Activated gamma-delta T cell (primary cell): Measurements from ENCODE around the gene BRSK1.
A peak's percentile ranks its signal among the peaks of the same experiment; 100 is the strongest.

Experiments used
- DNase-seq: peaks from one replicate; lab custom pipeline; 2025; lab: John Stamatoyannopoulos, UW

Gene BRSK1

DNA sequence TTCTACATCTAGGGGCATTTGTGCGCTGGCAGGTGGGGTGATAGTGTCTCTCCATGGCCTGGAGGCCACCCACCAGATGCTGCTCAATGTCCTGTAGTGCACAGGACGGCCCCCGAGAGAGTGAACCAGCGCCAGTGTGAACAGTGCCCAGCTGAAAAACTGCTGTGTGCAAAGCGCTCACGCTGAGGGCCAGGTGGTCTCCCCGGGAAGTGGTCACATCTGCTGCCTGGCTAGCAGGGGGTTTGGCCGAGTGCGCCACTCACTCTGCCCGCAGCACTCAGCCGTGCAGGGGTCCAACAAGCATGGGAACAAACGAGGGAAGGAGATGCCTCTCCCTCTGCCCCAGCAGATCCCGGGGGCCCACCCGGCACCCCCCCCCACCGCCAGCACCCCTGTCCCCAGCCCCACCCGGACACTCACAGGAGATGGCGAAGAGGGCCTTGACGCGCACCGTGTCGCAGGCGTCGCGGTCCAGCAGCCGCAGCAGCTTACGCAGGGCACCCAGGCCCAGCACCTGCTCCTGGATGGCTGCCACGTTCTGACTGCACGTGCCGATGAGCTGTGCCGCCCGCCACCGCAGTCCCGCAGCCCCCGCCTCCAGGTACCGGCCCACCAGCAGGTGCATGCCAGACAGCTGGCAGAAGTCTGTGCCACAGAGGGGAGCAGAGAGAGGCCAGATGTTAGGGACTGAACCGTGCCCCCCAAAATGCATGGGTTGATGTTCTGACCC, 9.7 kb upstream of the BRSK1 start:
- DNase-seq = no peak

DNA sequence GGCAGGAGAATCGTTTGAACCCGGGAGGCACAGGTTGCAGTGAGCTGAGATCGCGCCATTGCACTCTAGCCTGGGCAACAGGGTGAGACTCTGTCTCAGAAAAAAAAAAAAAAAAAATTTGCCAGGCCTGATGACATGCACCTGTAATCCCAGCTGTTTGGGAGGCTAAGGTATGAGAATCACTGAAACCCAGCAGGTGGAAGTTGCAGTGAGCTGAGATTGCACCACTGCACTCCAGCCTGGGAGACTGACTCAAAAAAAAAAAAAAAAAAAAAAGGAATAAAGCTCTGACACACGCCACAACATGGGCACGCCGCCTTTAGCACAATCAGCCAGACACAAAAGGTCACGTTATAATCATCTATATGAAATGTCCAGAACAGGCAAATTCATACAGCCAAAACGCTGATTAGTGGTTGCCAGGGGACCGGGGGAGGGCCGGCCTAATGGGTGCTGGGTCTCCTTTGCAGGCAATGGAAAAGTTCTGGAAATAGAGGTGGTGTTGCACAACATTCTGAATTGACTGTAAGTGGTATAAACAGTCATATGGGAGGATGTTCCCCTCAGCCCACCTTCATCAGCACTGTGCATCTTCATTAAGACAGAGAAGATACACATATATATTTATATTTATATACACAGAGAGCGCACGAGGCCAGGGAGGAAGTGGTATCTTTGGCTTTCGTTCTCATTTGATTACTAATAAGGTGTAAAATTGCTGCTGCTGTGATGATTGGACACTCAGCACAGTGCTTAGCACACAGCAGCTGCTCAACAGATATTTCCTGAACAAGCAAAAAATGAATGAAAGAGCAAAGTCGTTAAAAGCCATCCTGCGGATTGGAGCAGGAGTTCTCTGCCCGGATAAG, 7.7 kb upstream of the BRSK1 start:
- no peak for DNase-seq

DNA sequence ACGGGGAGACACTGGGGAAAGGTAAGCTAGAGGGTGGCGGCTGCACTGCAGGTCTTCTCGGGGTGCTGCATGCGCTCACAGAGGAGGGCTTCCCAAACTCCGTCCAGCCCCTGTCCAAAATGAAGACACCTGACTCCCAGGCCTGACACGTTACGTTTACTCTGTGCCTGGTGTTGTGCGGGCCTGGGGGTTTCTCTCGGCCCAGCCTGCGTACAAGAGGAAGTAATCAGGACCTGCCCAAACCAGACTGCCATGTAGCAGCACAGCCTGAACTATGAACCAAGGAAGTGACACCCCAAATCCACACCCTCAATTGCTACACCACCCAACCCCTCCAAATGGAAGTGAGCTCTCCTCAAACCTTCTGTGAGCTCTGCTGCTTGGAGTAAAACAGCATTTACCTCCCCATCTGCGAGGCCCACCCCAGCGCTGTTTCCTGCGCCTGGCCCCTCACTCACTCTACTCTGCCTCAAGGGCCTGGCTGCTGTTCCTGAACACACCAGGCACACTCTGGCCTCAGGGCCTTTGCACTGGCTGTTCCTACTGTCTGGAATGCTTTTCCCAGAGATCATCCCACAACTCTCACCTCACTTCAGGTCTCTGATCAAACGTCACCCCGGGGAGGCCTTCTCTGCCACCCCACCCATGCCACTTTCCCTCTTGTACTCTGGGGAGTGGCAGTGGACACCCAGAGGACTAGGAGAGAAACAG, 6.9 kb upstream of the BRSK1 start:
- no peak for DNase-seq

DNA sequence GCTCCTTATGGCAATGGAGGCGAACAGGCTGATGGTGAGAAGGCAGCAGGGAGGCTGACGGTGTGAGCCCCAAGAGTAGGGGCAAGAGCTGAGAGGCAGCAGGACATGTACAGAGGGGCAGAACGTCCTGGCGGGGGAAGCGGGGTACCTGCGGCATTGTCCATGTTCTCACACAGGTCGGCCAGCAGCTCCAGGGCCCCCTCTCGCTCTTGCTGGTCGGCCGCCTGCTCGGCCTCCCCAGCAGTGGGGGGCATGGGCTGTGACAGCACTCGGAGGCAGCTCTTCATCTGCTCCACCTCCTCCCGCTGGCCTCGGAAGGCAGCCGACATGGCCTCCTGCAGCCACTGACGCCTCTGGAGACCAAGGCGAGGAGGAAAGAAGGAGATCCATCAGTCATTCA, 6.3 kb upstream of the BRSK1 start:
- DNase-seq = no peak

DNA sequence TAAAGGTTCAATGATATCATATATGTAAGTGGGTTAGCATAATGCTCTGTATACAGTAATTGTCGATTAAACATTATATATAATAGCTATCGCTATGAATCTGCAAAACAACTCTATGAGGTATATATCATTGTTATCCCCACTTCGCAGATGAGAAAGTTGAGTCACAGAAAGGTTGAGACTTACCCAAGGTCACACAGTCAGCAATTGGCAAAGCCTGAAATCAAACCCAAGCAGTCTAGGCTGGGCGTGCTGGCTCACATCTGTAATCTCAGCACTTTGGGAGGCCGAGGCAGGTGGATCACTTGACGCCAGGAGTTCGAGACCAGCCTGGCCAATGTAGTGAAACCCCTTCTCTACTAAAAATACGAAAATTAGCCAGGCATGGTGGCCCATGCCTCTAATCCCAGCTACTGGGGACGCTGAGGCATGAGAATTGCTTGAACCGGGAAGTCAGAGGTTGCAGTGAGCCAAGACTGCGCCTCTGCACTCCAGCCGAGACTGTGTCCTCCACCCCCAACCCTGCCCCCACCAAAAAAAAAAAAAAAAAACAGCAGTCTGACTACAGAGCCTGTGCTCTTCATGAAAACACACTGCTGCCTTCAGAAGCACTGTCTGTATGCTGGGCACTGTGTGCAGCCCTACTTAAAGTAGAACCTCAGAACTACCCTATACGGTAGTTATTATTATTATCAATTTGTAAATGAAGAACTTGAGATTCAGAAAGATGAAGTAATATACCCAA, 5.2 kb upstream of the BRSK1 start:
- DNase-seq = no peak

DNA sequence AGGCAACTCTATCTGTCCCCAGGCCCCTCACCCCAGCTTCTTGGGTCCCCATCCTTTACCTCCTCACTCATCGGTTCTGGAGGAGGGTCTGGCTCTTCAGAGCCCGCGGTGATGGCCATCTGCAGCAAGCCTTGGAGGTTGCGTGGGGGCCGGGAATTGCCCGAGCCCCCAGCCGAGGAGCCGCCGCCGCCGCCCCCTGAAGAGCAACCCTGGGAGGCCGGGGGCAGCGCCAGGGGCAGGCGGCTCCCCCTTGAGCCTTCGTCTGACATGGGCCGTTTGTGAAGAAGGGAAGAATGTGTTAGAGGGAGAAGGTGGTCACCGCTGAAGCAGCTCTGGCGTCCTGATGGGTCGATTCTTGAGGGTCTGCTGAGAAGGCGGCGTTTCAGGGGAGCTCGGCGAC, 4.5 kb upstream of the BRSK1 start:
- no peak for DNase-seq

DNA sequence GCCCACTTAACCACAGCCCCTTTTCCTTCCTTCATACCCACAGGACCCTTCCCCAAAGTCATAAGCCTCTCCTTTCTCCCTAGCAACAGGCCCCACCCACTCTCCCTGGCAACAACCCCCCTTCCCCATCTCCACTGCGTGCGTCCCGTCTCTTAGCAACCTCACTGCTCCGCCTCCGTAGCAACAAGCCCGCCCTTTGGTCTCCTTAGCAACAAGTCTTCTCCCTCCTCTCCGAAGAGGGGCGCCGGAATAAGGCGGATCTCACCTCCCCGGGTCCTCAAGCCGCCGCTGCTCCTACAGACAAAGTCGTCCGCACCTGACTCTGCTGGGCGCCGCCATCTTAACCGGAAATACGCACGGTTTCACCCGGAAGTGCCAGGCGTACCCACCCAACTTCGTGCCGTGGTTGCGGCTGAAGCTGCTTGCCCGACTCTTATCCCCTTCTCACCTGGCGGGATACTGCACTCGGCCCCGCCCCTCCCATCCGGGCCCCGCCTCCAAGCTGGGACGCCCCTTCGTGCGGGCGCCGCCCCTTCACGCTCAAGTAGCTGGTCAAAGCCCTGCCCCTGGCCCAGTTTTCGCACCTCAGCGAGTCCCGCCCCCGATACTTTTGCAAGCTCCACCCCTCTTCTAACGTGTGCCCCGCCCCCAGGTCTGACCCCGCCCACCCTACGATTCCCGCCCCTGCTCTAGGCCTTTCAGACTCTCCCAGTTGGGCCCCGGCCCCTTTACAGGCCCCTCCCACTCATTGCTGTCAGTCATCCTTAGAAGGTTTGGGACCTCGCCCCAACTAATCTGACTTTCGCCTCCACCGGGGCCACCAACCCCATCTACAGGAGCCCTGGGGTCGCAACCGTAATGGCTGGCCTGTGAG, 3.8 kb upstream of the BRSK1 start, which contains the start of gene HSPBP1:
HSPBP1 (minus strand) TSS at position 341 of the 874 bp plus-strand sequence. CDS start 502 bp downstream, outside the sequence.
- DNase-seq = peak; percentile 90

DNA sequence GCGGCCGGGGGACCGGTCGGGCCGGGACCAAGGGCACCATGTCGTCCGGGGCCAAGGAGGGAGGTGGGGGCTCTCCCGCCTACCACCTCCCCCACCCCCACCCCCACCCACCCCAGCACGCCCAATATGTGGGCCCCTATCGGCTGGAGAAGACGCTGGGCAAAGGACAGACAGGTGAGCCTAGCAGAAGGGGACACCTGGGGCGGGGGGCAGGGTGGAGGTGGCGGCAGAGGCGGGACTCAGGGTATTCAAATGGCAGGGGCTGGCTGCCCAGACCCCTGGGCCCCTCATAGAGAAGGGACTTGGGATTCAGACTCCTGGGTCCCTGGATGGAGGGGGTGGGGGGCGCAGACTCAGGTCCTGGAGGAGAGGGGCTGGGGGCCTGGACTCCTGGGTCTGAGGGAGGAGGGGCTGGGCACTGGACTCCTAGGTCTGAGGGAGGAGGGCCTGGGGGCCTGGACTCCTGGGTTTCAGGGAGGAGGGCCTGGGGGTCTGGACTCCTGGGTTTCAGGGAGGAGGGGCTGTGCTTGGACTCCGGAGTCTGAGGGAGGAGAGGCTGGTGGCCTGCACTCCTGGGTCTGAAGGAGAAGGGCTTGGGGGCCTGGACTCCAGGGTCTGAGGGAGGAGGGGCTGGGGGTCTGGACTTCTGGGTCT, 735 bp downstream of the BRSK1 start:
- no peak for DNase-seq

DNA sequence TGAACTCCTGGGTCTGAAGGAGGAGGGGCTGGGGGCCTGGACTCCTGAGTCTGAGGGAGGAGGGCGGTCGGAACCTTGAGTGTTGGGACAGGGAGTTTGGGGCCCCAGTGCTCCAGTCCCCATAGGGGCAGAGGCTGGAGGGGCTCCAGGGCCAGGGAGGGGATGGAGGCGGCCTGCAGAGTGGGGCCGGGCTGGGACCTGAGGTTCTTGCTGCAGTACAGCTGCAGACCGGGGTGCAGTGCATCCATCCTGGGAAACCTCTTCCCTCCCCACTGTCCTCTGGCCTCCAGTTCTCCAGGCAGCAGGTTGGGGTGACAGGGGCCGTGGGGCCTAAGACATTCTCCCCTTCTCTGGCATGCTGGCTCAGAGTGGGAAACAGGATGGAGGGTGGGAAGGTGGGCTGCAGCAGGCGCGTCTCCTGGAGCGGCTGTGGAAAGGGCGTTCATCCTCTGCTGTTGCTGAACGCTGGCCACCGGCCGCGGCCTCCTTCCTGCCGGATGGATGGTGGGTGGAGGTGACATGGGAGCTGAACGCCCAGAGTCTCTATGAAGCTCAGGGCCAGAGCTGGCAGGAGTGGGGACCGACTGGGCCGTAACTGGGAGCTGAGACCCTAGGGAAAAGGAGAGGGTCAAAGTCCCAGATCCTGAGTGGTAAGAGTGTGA, 1.6 kb downstream of the BRSK1 start:
- no peak for DNase-seq

DNA sequence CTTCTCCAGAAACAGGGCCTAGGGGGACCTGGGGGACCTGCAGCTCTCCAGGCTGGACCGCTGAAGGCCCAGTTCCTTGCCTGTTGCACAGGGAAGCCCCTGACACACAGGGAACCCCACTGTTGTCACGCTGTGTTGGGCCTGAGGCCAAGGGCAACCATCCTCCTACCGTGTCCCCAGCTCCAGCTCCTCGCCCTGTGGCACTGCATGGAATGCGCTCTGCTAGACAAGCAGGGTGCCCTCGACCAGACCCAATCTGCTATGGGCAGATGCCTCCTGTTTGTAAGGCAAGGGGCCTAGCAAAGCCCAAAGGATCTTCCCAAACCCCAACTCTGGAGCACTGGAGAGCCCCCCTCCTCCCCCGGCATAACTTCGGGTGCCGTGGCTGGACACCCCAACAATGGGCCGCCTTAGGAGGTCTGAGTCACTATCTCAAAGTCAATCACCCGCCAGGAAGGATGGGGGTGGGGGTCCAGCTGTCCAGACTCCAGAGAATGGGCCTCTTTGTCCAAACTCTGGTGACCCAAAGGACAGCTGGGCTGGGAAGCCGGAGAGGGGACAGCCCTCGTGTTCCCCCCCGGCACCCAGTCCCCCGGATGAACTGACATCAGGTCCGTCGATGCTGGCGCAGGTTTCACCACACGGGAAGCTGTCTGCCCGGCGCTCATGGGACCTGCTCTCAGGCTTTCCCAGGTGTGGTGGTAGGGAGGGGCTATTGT, 3.7 kb downstream of the BRSK1 start:
- no peak for DNase-seq

DNA sequence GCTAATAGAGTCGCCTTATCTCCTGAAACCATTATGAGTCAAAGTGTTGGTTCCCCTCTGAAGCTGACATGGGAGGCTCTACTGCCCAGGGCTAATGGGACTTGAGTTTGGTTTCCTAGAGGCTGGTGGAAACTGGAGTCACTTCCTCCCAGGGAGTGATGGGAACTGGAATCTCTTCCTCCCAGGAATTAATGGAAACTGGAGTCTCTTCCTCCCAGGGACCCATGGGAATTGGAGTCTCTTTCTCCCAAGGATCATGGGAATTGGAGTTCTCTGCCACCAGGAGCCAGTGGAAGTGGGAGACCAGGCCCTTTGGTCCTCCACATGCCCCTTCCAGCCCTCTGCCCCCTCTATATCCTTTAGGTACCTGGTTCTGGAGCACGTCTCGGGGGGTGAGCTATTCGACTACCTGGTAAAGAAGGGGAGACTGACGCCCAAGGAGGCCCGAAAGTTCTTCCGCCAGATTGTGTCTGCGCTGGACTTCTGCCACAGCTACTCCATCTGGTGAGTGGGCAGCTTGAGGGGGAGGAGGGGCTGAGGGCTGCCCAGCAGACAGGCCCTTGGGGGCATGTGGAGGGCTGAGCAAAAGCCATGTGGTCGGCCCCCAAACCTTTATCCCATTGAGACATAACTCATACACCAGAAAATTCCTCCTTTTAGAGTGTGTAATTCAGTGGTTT, 5.5 kb downstream of the BRSK1 start:
- DNase-seq = no peak

DNA sequence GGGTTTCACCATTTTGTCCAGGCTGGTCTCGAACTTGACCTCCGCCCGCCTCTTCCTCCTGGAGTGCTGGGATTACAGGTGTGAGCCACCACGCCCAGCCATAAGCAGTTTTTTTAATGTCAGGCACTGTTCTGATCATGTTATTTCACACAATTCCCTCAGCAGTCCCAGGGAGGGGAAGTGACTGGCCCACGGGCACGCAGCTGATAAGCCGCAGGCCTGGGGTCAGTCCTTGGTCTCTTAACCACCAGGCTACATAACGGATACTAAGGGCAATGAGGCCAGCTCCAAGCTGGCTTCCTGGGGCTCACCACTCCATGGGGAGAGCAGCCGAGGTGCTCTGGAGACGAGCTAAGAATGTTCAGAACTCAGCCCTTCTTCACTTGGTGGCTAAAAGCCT, 13.5 kb downstream of the BRSK1 start:
- DNase-seq = no peak

DNA sequence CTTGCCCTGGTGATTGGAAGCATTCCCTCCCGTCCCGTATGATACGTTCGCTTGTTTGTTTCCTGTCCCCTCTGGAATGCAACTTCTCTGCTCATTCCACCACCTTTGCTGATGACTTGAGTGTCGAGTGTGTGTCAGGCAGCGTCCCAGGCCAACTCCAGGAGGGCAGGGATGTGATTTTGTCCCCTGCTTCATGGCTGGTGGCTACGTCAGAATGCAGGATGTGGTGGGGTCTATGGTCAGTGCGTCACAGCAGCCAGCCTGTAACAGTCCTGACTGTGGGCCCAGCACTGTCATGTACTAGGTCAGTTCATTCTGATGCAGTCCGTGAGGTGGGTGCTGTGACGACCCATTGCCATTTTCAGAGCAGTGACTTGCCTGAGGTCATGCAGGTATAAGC, 16.2 kb downstream of the BRSK1 start:
- no peak for DNase-seq

DNA sequence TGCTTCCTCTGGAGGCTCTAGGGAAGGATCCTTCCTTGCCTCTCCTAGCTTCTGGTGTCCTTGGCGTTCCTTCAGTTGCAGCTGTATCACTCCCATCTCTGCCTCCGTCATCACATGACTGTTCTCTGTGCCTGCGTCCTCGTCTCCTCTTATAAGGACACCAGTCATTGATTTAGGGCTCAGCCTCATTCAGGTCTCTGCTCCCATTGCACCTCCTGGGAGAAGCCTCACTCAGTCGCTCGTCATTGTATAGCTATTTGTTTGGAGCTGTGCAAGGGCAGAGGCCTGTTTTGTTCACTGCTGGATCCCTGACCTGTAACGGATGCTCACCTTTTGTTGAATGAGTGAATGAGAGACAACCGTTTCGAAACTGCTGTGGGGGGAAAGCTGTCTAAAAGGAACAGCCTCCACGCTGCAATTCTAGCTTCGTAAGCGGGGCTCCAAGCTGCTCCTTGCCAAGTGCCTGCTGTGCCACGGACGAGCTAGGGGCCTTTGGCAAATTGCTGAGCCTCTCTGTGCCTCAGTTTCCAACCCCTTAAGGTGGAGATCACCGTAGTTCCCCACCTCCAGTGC, 17.2 kb downstream of the BRSK1 start:
- DNase-seq = no peak

DNA sequence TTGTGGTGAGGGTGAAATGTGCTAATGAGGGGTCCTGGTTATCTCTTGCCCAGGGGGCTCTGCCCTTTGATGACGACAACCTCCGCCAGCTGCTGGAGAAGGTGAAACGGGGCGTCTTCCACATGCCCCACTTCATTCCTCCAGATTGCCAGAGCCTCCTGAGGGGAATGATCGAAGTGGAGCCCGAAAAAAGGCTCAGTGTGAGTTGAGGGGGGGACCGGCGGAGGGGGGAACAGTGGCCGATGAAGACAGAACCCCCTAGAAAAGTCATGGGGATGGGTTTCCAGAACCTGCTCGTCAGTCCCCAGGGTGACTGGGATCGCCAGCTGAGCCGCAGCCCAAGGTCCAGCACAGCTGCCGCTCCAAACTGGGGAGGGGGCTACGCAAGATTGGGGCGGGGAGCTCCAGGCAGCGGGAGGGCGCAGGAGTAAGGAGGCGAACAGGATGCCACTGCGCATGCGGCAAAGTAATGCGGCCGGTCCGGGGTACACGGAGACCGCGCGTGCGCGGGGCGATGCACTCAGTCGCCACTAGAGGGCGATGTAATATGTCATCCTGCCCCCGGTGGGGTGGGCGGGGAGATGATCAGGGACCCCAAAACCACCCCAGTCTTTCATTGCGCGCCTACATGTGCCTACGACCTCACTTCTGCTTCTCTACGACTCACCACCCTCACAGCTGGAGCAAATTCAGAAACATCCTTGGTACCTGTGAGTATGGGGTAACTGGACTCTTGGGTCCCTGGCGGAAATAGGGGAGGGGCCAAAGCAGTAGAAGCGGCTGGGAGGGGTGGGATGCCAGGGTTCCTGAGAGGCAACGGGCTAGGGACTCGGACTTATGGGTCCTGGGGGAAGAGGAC, 17.9 kb downstream of the BRSK1 start:
- DNase-seq = peak; percentile 85

DNA sequence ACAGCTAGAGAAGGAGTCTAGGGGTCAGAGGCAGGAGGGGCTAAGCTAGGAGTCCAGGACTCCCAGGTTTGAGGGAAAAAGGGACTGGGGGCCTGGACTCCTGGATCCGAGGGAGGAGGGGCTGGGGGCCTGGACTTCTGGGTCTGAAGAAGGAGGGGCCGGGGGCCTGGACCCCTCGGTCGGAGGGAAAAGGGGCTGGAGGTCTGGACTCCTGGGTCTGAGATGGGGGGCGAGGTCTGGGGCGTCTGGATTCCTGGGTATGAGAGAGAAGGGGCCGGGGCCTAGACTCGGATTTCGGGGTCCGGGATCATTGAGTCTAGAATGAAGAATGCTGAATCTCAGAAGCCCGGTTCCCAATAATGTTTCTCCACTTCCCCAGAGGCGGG, 18.5 kb downstream of the BRSK1 start:
- DNase-seq = no peak

DNA sequence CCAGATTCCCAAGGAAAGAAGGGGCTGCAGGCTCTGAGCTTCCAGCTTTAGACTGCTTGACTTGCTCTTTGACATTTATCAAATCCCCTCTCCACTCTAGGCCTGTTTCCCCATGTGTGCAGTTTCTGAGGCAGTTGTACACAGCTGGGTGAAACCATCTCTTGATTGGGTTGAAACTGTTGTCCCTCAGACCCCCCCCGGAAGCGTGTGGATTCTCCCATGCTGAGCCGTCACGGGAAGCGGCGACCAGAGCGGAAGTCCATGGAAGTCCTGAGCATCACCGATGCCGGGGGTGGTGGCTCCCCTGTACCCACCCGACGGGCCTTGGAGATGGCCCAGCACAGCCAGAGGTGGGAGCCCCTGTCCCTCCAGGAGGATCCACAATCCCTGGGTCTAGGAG, 19.7 kb downstream of the BRSK1 start:
- DNase-seq = no peak
